Endothelial cell of umbilical vein (primary cell): ENCODE measurements around the gene TTF2. TPM values are rescaled to one million over a fixed set of nuclear protein-coding genes. Genes with fewer than 3 reads are reported as not detected.

Source experiments
- BruUV-seq: library from RNA; stranded (reverse); fragments of 400-500 nt; replicated peaks from 2 replicates; lab custom pipeline; 2021; lab: Mats Ljungman, UMichigan
- CTCF ChIA-PET: fragments of 300-600, 350-600 bp; sonication (Branson Sonifier 250); formaldehyde crosslinking; loops from one replicate; lab custom pipeline; 2021; ENCODE audit warnings: antibody characterized with exemption, inconsistent platforms; lab: Charles Lee
- POLR2A ChIA-PET: fragments of 300-600, 350-600 bp; sonication (Branson Sonifier 250); formaldehyde crosslinking; loops from one replicate; lab custom pipeline; 2021; ENCODE audit warnings: antibody characterized with exemption, inconsistent platforms; lab: Charles Lee
- DNase-seq: peaks from one replicate; pipeline ENCODE4 v3.0.0-alpha.2; 2011; ENCODE audit warnings: low read depth, low spot score
- FAIRE-seq: peaks from 2 replicates; lab custom pipeline; 2011; peaks lifted over from hg19 to GRCh38; lab: Jason Lieb, UNC
- H2AFZ ChIP-seq: 2 replicates; pipeline ENCODE4 v1.6.0; 2012; ENCODE audit warnings: low read depth, low read length, control low read depth, inconsistent platforms
- H3K27ac ChIP-seq: 2 replicates; pipeline ENCODE4 v1.5.1; 2011; ENCODE audit warnings: low read depth, mild to moderate bottlenecking, control low read depth, low read length, moderate library complexity; ENCODE audit not compliant: insufficient read depth
- H3K27me3 ChIP-seq, 2 experiments: 2 replicates each; pipeline versions ENCODE4 v1.6.0 to v1.6.1; 2011; ENCODE audit warnings: low read length in 2 of 2, mixed read lengths in 1 of 2; ENCODE audit not compliant: control insufficient read depth in 2 of 2, insufficient read depth in 2 of 2
- H3K36me3 ChIP-seq, 2 experiments: 2 replicates in 1 of 2; 3 replicates in 1 of 2; pipeline ENCODE4 v1.5.1; 2011; ENCODE audit warnings: low read length in 2 of 2, mild to moderate bottlenecking in 1 of 2, moderate library complexity in 1 of 2; ENCODE audit not compliant: control insufficient read depth in 2 of 2, insufficient read depth in 2 of 2; ENCODE audit errors: extremely low read depth in 1 of 2
- H3K4me1 ChIP-seq: 3 replicates; pipeline ENCODE4 v1.5.1; 2011; ENCODE audit warnings: mild to moderate bottlenecking, low read length; ENCODE audit not compliant: control insufficient read depth, insufficient read depth; ENCODE audit errors: extremely low read depth
- H3K4me2 ChIP-seq: 2 replicates; pipeline ENCODE4 v1.6.1; 2011; ENCODE audit warnings: low read length, control low read depth, mixed read lengths; ENCODE audit not compliant: insufficient read depth
- H3K4me3 ChIP-seq, 3 experiments: fragments of 200-600 bp in 1 of 3; sonication (generic), shearing (Covaris generic) in 1 of 3; replicated peaks in 1 of 3; 2 replicates each; pipeline ENCODE4 v1.5.1; 2011 to 2016; ENCODE audit warnings: control low read depth in 3 of 3, low read length in 3 of 3, mild to moderate bottlenecking in 2 of 3, inconsistent platforms in 1 of 3, low read depth in 1 of 3, moderate library complexity in 1 of 3; ENCODE audit not compliant: insufficient read depth in 1 of 3
- H3K79me2 ChIP-seq: 2 replicates; pipeline ENCODE4 v1.6.0; 2012; ENCODE audit warnings: low read length, inconsistent platforms; ENCODE audit not compliant: control insufficient read depth, insufficient read depth
- H3K9ac ChIP-seq: replicated peaks from 2 replicates; pipeline ENCODE3; 2011; ENCODE audit warnings: low read length, control low read depth; ENCODE audit not compliant: insufficient read depth; ENCODE audit errors: extremely low read depth
- H3K9me1 ChIP-seq: replicated peaks from 3 replicates; pipeline ENCODE4 v1.6.0; 2011; ENCODE audit warnings: mild to moderate bottlenecking, low read length; ENCODE audit not compliant: control insufficient read depth, insufficient read depth; ENCODE audit errors: extremely low read depth
- H3K9me3 ChIP-seq: replicated peaks from 2 replicates; pipeline ENCODE4 v1.5.1; 2012; ENCODE audit warnings: low read length, inconsistent platforms; ENCODE audit not compliant: control insufficient read depth, insufficient read depth
- H4K20me1 ChIP-seq: replicated peaks from 2 replicates; pipeline ENCODE3; 2011; ENCODE audit warnings: mild to moderate bottlenecking, low read length; ENCODE audit not compliant: control insufficient read depth, insufficient read depth; ENCODE audit errors: extremely low read depth
- EZH2 ChIP-seq: IDR thresholded peaks from 2 replicates; pipeline ENCODE4 v1.6.1; 2012; ENCODE audit warnings: borderline replicate concordance, low read depth, mild to moderate bottlenecking, moderate library complexity, low read length, inconsistent platforms; ENCODE audit not compliant: severe bottlenecking
- FOS ChIP-seq: IDR thresholded peaks from 2 replicates; pipeline ENCODE4 v1.6.1; 2011; ENCODE audit warnings: mild to moderate bottlenecking, low read length, moderate library complexity, borderline replicate concordance; ENCODE audit not compliant: insufficient read depth
- GATA2 ChIP-seq: IDR thresholded peaks from 2 replicates; pipeline ENCODE4 v1.7.0; 2011; ENCODE audit warnings: low read depth, mild to moderate bottlenecking, moderate library complexity, mixed read lengths, low read length; ENCODE audit not compliant: insufficient read length, insufficient read depth
- JUN ChIP-seq: IDR thresholded peaks from 2 replicates; pipeline ENCODE4 v1.6.1; 2011; ENCODE audit warnings: borderline replicate concordance, low read depth; ENCODE audit not compliant: insufficient read length, insufficient read depth
- MAX ChIP-seq: IDR thresholded peaks from 2 replicates; pipeline ENCODE4 v1.6.1; 2011; ENCODE audit not compliant: insufficient read depth, insufficient read length
- POLR2AphosphoS5 ChIP-seq: IDR thresholded peaks from 2 replicates; pipeline ENCODE4 v1.6.1; 2012; ENCODE audit warnings: low read depth, mild to moderate bottlenecking, control low read depth, low read length, moderate library complexity; ENCODE audit not compliant: insufficient read depth
- dilution Hi-C: fragments of 300-500 bp; cut with MboI; formaldehyde crosslinking; loops from one replicate; pipeline ENCODE4 v1.15.0; 2019; ENCODE audit warnings: low sequenced_read_pairs; ENCODE audit not compliant: extremely low pct_ligation_motif_present
- intact Hi-C: fragments of 100-400 bp; cut with micrococcal nuclease; formaldehyde crosslinking; loops from one replicate; pipeline ENCODE4 v1.10.0; 2022
- polyA plus RNA-seq, 4 experiments: library from polyadenylated mRNA; depleted of rRNA in 3 of 4; stranded (reverse) in 3 of 4; unstranded in 1 of 4; fragments of >200 nt; gene quantifications; 2 replicates each; pipeline versions ENCODE4 v1.2.1 to v1.2.3, GENCODE V29; 2011 to 2012; ENCODE audit warnings: missing spikeins in 1 of 4
- total RNA-seq: library from RNA; stranded (reverse); gene quantifications from 2 replicates; pipeline ENCODE4 v1.2.3, GENCODE V29; 2021
- TF ChIP-seq, protein P1 (sequence below), 2 donors: IDR thresholded peaks; 1 replicate in 1 of 2; 2 replicates in 1 of 2; pipeline ENCODE4 v1.5.1; 2011; ENCODE audit warnings: low read length in 2 of 2, mild to moderate bottlenecking in 2 of 2, moderate library complexity in 2 of 2, control low read depth in 1 of 2, inconsistent platforms in 1 of 2, low read depth in 1 of 2; ENCODE audit not compliant: insufficient read depth in 1 of 2; ENCODE audit errors: extremely low read depth in 1 of 2

The TTF2 gene
- total and polyA plus RNA-seq, 2 donors (not counting 3 experiments of a cell fraction or from before 2014, with no cell fraction given), result 8.8 to 44.4 TPM

- FAIRE-seq, result no peak
- peaks cover 2% of the 10 kb centered on the region in 2 experiments for H3K27me3 ChIP-seq
- H3K36me3 ChIP-seq, result no peaks in the 10 kb centered on the region
- no peak overlapping the region for H3K4me3 ChIP-seq
- no peak overlapping the region for H3K9ac ChIP-seq
- H2AFZ ChIP-seq, result no peak overlapping the region
- no peaks in the 10 kb centered on the region for H3K9me1 ChIP-seq
- H3K9me3 ChIP-seq, result no peaks in the 10 kb centered on the region
- no TSS peak for BruUV-seq
- H3K79me2 ChIP-seq, result no peaks in the 10 kb centered on the region
- CTCF ChIA-PET, result no interaction called here
- no peak overlapping the region for H3K4me2 ChIP-seq
- dilution Hi-C loops, result no loop called here
- intact Hi-C loops, result no loop called here
- no peaks in the 10 kb centered on the region for H4K20me1 ChIP-seq
- TF ChIP-seq GATA2, result no peak
- TF ChIP-seq MAX, result no peak
- no peak for TF ChIP-seq JUN
- TF ChIP-seq, protein P1, sequence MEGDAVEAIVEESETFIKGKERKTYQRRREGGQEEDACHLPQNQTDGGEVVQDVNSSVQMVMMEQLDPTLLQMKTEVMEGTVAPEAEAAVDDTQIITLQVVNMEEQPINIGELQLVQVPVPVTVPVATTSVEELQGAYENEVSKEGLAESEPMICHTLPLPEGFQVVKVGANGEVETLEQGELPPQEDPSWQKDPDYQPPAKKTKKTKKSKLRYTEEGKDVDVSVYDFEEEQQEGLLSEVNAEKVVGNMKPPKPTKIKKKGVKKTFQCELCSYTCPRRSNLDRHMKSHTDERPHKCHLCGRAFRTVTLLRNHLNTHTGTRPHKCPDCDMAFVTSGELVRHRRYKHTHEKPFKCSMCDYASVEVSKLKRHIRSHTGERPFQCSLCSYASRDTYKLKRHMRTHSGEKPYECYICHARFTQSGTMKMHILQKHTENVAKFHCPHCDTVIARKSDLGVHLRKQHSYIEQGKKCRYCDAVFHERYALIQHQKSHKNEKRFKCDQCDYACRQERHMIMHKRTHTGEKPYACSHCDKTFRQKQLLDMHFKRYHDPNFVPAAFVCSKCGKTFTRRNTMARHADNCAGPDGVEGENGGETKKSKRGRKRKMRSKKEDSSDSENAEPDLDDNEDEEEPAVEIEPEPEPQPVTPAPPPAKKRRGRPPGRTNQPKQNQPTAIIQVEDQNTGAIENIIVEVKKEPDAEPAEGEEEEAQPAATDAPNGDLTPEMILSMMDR (IDR thresholded peaks at IDR 0.05; ENCODE audit: extremely low read depth in 1 of 2, insufficient read depth in 1 of 2, low read depth in 1 of 2, low read length in 2 of 2), result no peak
- no peak for TF ChIP-seq EZH2
- TF ChIP-seq POLR2AphosphoS5, result no peak
- no peak for TF ChIP-seq FOS
- POLR2A ChIA-PET, result no interaction called here
- no peak for DNase-seq
- peaks cover 17% of the 10 kb centered on the region for H3K4me1 ChIP-seq
- no peak overlapping the region for H3K27ac ChIP-seq
Observed at GRCh38 chr1:117022114-117022513, 38.0 kb upstream of the TTF2 start.
